GM12878 (cell line): Measurements from ENCODE around the gene ZFP36. TPM values are rescaled to one million over a fixed set of nuclear protein-coding genes. Genes with fewer than 3 reads are reported as not detected.

ENCODE experiments used
- BCL11A ChIP-seq: IDR thresholded peaks from 2 replicates; pipeline ENCODE4 v1.6.1; 2011; ENCODE audit warnings: low read depth, low read length
- CHD2 ChIP-seq: IDR thresholded peaks from 2 replicates; pipeline ENCODE4 v1.6.1; 2011; ENCODE audit warnings: low read depth, low read length, improper control_type of control experiment, borderline replicate concordance
- CREB1 ChIP-seq: IDR thresholded peaks from 2 replicates; pipeline ENCODE4 v1.6.1; 2012; ENCODE audit warnings: low read depth, mild to moderate bottlenecking, inconsistent platforms
- EGR1 ChIP-seq, 2 experiments: IDR thresholded peaks; 1 replicate in 1 of 2; 2 replicates in 1 of 2; pipeline ENCODE4 v1.6.1; 2011 to 2012; ENCODE audit warnings: low read depth in 2 of 2, low read length in 2 of 2, borderline replicate concordance in 1 of 2, mild to moderate bottlenecking in 1 of 2, moderate library complexity in 1 of 2
- ETV6 ChIP-seq, 2 experiments: fragments of 450-650 bp in 1 of 2; IDR thresholded peaks in 1 of 2; conservative IDR thresholded peaks in 1 of 2; 2 replicates each; pipeline ENCODE4 v1.6.1; 2014; ENCODE audit warnings: antibody characterized with exemption in 1 of 2, borderline replicate concordance in 1 of 2, low read depth in 1 of 2, mild to moderate bottlenecking in 1 of 2, moderate library complexity in 1 of 2
- EZH2 ChIP-seq: IDR thresholded peaks from 2 replicates; pipeline ENCODE4 v1.6.1; 2012; ENCODE audit warnings: low read depth, mild to moderate bottlenecking, control low read depth, inconsistent platforms, low read length, borderline replicate concordance; ENCODE audit not compliant: control insufficient read depth
- HCFC1 ChIP-seq: fragments of 150-350 bp; IDR thresholded peaks from 2 replicates; pipeline ENCODE4 v1.6.1; 2014; ENCODE audit warnings: low read length
- IRF3 ChIP-seq: fragments of 450-650 bp; IDR thresholded peaks from 2 replicates; pipeline ENCODE4 v1.6.1; 2014; ENCODE audit warnings: mild to moderate bottlenecking
- JUNB ChIP-seq: IDR thresholded peaks from 2 replicates; pipeline ENCODE4 v1.6.1; 2016; ENCODE audit warnings: antibody characterized with exemption, mild to moderate bottlenecking
- NFXL1 ChIP-seq: fragments of 450-650 bp; IDR thresholded peaks from 2 replicates; pipeline ENCODE4 v1.6.1; 2017; ENCODE audit warnings: antibody characterized with exemption, mild to moderate bottlenecking, borderline replicate concordance
- NR2C2 ChIP-seq: IDR thresholded peaks from 2 replicates; pipeline ENCODE4 v1.6.1; 2011; ENCODE audit warnings: borderline replicate concordance, low read depth; ENCODE audit not compliant: control insufficient read depth, insufficient read length
- POLR2AphosphoS2 ChIP-seq: IDR thresholded peaks from 2 replicates; pipeline ENCODE4 v1.6.1; 2011; ENCODE audit warnings: low read depth, mild to moderate bottlenecking, low read length, improper control_type of control experiment, moderate library complexity
- POLR2AphosphoS5 ChIP-seq: IDR thresholded peaks from 2 replicates; pipeline ENCODE4 v1.6.1; 2011; ENCODE audit warnings: mild to moderate bottlenecking, low read length, inconsistent platforms
- RCOR1 ChIP-seq: conservative IDR thresholded peaks from 2 replicates; pipeline ENCODE4 v1.6.1; 2012; ENCODE audit warnings: low read depth, low read length, improper control_type of control experiment
- RELA ChIP-seq: fragments of 450-650 bp; IDR thresholded peaks from 2 replicates; pipeline ENCODE4 v1.8.0; 2014; ENCODE audit warnings: borderline replicate concordance; ENCODE audit not compliant: partially characterized antibody
- SMAD1 ChIP-seq: fragments of 450-650 bp; IDR thresholded peaks from 2 replicates; pipeline ENCODE4 v1.6.1; 2018; ENCODE audit warnings: mild to moderate bottlenecking, low read depth; ENCODE audit not compliant: partially characterized antibody
- WRNIP1 ChIP-seq: IDR thresholded peaks from 2 replicates; pipeline ENCODE4 v1.6.1; 2011; ENCODE audit warnings: low read depth, low read length, improper control_type of control experiment, borderline replicate concordance
- YBX1 ChIP-seq: fragments of 450-650 bp; IDR thresholded peaks from 2 replicates; pipeline ENCODE4 v1.6.1; 2016; ENCODE audit warnings: antibody characterized with exemption
- YY1 ChIP-seq: IDR thresholded peaks from 2 replicates; pipeline ENCODE4 v1.6.1; 2011; ENCODE audit warnings: low read depth, mild to moderate bottlenecking, low read length
- ZNF687 ChIP-seq: fragments of 450-650 bp; IDR thresholded peaks from 2 replicates; pipeline ENCODE4 v1.6.1; 2017; ENCODE audit warnings: mild to moderate bottlenecking, moderate library complexity
- ZZZ3 ChIP-seq: IDR thresholded peaks from 2 replicates; pipeline ENCODE4 v1.6.1; 2011; ENCODE audit warnings: low read depth; ENCODE audit not compliant: control insufficient read depth, insufficient read length
- polyA plus RNA-seq, 11 experiments: library from polyadenylated mRNA; depleted of rRNA in 4 of 11; unstranded in 6 of 11; stranded (reverse) in 5 of 11; fragments of >200 nt; fragmentation: Nextera tagmentation in 4 of 11; fragmentation: Illumina TruSeq in 1 of 11; extraction: Ambion mirVana in 4 of 11; extraction: Trizol in 1 of 11; gene quantifications; 1 replicate in 1 of 11; 2 replicates in 10 of 11; pipeline versions ENCODE4 v1.2.1 to v1.2.3, GENCODE V29; 2011 to 2016; ENCODE audit warnings: inconsistent platforms in 2 of 11, missing spikeins in 2 of 11, low read depth in 1 of 11
- total RNA-seq, 4 experiments: library from RNA; depleted of rRNA in 3 of 4; stranded (reverse); fragments of >200 nt in 3 of 4; fragmentation: Illumina TruSeq in 1 of 4; extraction: Trizol in 1 of 4; gene quantifications; 2 replicates each; pipeline versions ENCODE4 v1.2.1 to v1.2.3, GENCODE V29; 2013 to 2021
- TF ChIP-seq, protein P1 (sequence below): fragments of 450-650 bp; IDR thresholded peaks from 2 replicates; pipeline ENCODE4 v1.6.1; 2016; ENCODE audit warnings: mild to moderate bottlenecking

Gene ZFP36
- total and polyA plus RNA-seq, 10 of the 15 experiments (the other 5 are each of a cell fraction or from before 2014, with no cell fraction given), result 5.3 to 55.0 (median 18.1) TPM

- TF ChIP-seq ETV6 (conservative IDR thresholded peaks at IDR 0.05 in 1 of 2, IDR thresholded peaks at IDR 0.05 in 1 of 2; ENCODE audit: borderline replicate concordance in 1 of 2, low read depth in 1 of 2) (no peak), JUNB (no peak), SMAD1 (no peak), HCFC1 (peak; percentile 23; the same call in 1 of the 2 replicates), YY1 (peak; percentile 83), POLR2AphosphoS2 (0 out of 2 replicates have a peak, but pooled peaks have one; percentile 33), CREB1 (no peak), BCL11A (no peak), WRNIP1 (no peak), RELA (peak; percentile 74), CHD2 (peak; percentile 73), EZH2 (no peak), NFXL1 (peak; percentile 65; the same call in 1 of the 2 replicates), EGR1 (IDR thresholded peaks at IDR 0.05; ENCODE audit: borderline replicate concordance in 1 of 2, low read depth in 2 of 2, low read length in 2 of 2) (no peak), ZZZ3 (no peak), RCOR1 (0 out of 2 replicates have a peak, but pooled peaks have one; percentile 68), NR2C2 (no peak), YBX1 (no peak), IRF3 (no peak), ZNF687 (peak; percentile 54), POLR2AphosphoS5 (no peak; the same call in 1 of the 2 replicates)
- TF ChIP-seq, protein P1, sequence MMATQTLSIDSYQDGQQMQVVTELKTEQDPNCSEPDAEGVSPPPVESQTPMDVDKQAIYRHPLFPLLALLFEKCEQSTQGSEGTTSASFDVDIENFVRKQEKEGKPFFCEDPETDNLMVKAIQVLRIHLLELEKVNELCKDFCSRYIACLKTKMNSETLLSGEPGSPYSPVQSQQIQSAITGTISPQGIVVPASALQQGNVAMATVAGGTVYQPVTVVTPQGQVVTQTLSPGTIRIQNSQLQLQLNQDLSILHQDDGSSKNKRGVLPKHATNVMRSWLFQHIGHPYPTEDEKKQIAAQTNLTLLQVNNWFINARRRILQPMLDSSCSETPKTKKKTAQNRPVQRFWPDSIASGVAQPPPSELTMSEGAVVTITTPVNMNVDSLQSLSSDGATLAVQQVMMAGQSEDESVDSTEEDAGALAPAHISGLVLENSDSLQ, result 0 out of 2 replicates have a peak, but pooled peaks have one; percentile 7
Observed at GRCh38 chr19:39397360-39398296, 9.0 kb upstream of the ZFP36 start (continued).
